CD4-positive, alpha-beta memory T cell (primary cell): ENCODE data around the gene KLHDC9. TPM values are rescaled to one million over a fixed set of nuclear protein-coding genes. Genes with fewer than 3 reads are reported as not detected.

Experiments used
- polyA plus RNA-seq, 2 donors: library from polyadenylated mRNA; unstranded; fragments of 300-500 nt; fragmentation: Illumina TruSeq; gene quantifications; one replicate each; pipeline ENCODE4 v1.2.3, GENCODE V29; 2021
- total RNA-seq, 2 experiments: library from RNA; stranded (reverse); gene quantifications; one replicate each; pipeline ENCODE4 v1.2.3, GENCODE V29; 2021

The KLHDC9 gene
- total and polyA plus RNA-seq, 4 experiments from 2014 or later, result 0.52 to 2.4 (median 0.60) TPM

Other genes starting within 250 kb of the KLHDC9 start
- not detected for gene CD244, start 235.5 kb upstream of the KLHDC9 start, total RNA-seq
- under 1 TPM; 0.93 to 0.95 TPM for gene CD244, start 235.5 kb upstream of the KLHDC9 start, polyA plus RNA-seq
- not detected for gene ITLN1, start 213.2 kb upstream of the KLHDC9 start, total RNA-seq
- not detected for gene ITLN1, start 213.2 kb upstream of the KLHDC9 start, polyA plus RNA-seq
- gene ITLN2, start 143.6 kb upstream of the KLHDC9 start, total RNA-seq, result not detected
- not detected for gene ITLN2, start 143.6 kb upstream of the KLHDC9 start, polyA plus RNA-seq
- gene F11R, start 77.2 kb upstream of the KLHDC9 start, total RNA-seq, result 10 to 100 TPM; 19.3 to 27.1 TPM
- 10 to 100 TPM; 15.9 to 33.2 TPM for gene F11R, start 77.2 kb upstream of the KLHDC9 start, polyA plus RNA-seq
- 10 to 100 TPM; 92.0 to 93.1 TPM for gene TSTD1, start 59.4 kb upstream of the KLHDC9 start, total RNA-seq
- 100 to 1,000 TPM; 264 to 411 TPM for gene TSTD1, start 59.4 kb upstream of the KLHDC9 start, polyA plus RNA-seq
- 100 to 1,000 TPM; 101 to 102 TPM for gene USF1, start 52.4 kb upstream of the KLHDC9 start, total RNA-seq
- 1 to 10 TPM; 1.4 to 5.9 TPM for gene USF1, start 52.4 kb upstream of the KLHDC9 start, polyA plus RNA-seq
- gene ARHGAP30, start 28.5 kb upstream of the KLHDC9 start, total RNA-seq, result 100 to 1,000 TPM; 222 to 226 TPM
- gene ARHGAP30, start 28.5 kb upstream of the KLHDC9 start, polyA plus RNA-seq, result 100 to 1,000 TPM in 1 of 2 donors, 10 to 100 TPM in 1; 63.4 to 213 TPM
- gene NECTIN4, start 8.8 kb upstream of the KLHDC9 start, total RNA-seq, result not detected
- not detected for gene NECTIN4, start 8.8 kb upstream of the KLHDC9 start, polyA plus RNA-seq
- 10 to 100 TPM; 40.8 to 41.0 TPM for gene PFDN2, start 19.7 kb downstream of the KLHDC9 start, total RNA-seq
- 10 to 100 TPM; 70.9 to 89.1 TPM for gene PFDN2, start 19.7 kb downstream of the KLHDC9 start, polyA plus RNA-seq
- gene NIT1, start 19.7 kb downstream of the KLHDC9 start, total RNA-seq, result 10 to 100 TPM; 49.0 to 50.5 TPM
- 10 to 100 TPM; 17.5 to 21.4 TPM for gene NIT1, start 19.7 kb downstream of the KLHDC9 start, polyA plus RNA-seq
- gene DEDD, start 34.3 kb downstream of the KLHDC9 start, total RNA-seq, result 10 to 100 TPM; 39.1 to 41.4 TPM
- gene DEDD, start 34.3 kb downstream of the KLHDC9 start, polyA plus RNA-seq, result 10 to 100 TPM; 40.7 to 42.0 TPM
- gene UFC1, start 55.6 kb downstream of the KLHDC9 start, total RNA-seq, result 10 to 100 TPM; 87.2 to 87.4 TPM
- gene UFC1, start 55.6 kb downstream of the KLHDC9 start, polyA plus RNA-seq, result 100 to 1,000 TPM; 146 to 176 TPM
- gene USP21, start 61.1 kb downstream of the KLHDC9 start, total RNA-seq, result 10 to 100 TPM; 62.0 to 63.6 TPM
- 10 to 100 TPM; 15.5 to 30.6 TPM for gene USP21, start 61.1 kb downstream of the KLHDC9 start, polyA plus RNA-seq
- 10 to 100 TPM; 59.4 to 69.8 TPM for gene PPOX, start 68.1 kb downstream of the KLHDC9 start, total RNA-seq
- 10 to 100 TPM; 16.3 to 25.7 TPM for gene PPOX, start 68.1 kb downstream of the KLHDC9 start, polyA plus RNA-seq
- gene B4GALT3, start 79.1 kb downstream of the KLHDC9 start, total RNA-seq, result 10 to 100 TPM; 64.6 to 71.5 TPM
- 10 to 100 TPM; 55.9 to 60.5 TPM for gene B4GALT3, start 79.1 kb downstream of the KLHDC9 start, polyA plus RNA-seq
- 1 to 10 TPM; 1.4 to 2.4 TPM for gene ADAMTS4, start 100.7 kb downstream of the KLHDC9 start, total RNA-seq
- gene ADAMTS4, start 100.7 kb downstream of the KLHDC9 start, polyA plus RNA-seq, result under 1 TPM in 1 of 2 donors, not detected in 1; 0.07 TPM
- 100 to 1,000 TPM in 1 of 2 experiments, 10 to 100 TPM in 1; 89.9 to 100 TPM for gene NDUFS2, start 104.0 kb downstream of the KLHDC9 start, total RNA-seq
- gene NDUFS2, start 104.0 kb downstream of the KLHDC9 start, polyA plus RNA-seq, result 100 to 1,000 TPM in 1 of 2 donors, 10 to 100 TPM in 1; 90.1 to 112 TPM
- gene FCER1G, start 116.9 kb downstream of the KLHDC9 start, total RNA-seq, result 10 to 100 TPM in 1 of 2 experiments, 1 to 10 TPM in 1; 9.9 to 10.5 TPM
- 1 to 10 TPM; 2.1 to 2.8 TPM for gene FCER1G, start 116.9 kb downstream of the KLHDC9 start, polyA plus RNA-seq
- gene APOA2, start 125.3 kb downstream of the KLHDC9 start, total RNA-seq, result not detected
- not detected for gene APOA2, start 125.3 kb downstream of the KLHDC9 start, polyA plus RNA-seq
- 1 to 10 TPM; 8.2 to 8.8 TPM for gene TOMM40L, start 127.7 kb downstream of the KLHDC9 start, total RNA-seq
- gene TOMM40L, start 127.7 kb downstream of the KLHDC9 start, polyA plus RNA-seq, result 1 to 10 TPM; 2.9 to 6.9 TPM
- gene NR1I3, start 139.8 kb downstream of the KLHDC9 start, total RNA-seq, result not detected
- under 1 TPM in 1 of 2 donors, not detected in 1; 0.13 TPM for gene NR1I3, start 139.8 kb downstream of the KLHDC9 start, polyA plus RNA-seq
- not detected for gene PCP4L1, start 160.4 kb downstream of the KLHDC9 start, total RNA-seq
- not detected for gene PCP4L1, start 160.4 kb downstream of the KLHDC9 start, polyA plus RNA-seq
- 10 to 100 TPM; 11.1 to 11.9 TPM for gene MPZ, start 211.6 kb downstream of the KLHDC9 start, total RNA-seq
- gene MPZ, start 211.6 kb downstream of the KLHDC9 start, polyA plus RNA-seq, result under 1 TPM in 1 of 2 donors, not detected in 1; 0.14 TPM
- 100 to 1,000 TPM; 106 to 108 TPM for gene SDHC, start 216.0 kb downstream of the KLHDC9 start, total RNA-seq
- gene SDHC, start 216.0 kb downstream of the KLHDC9 start, polyA plus RNA-seq, result 100 to 1,000 TPM; 183 to 296 TPM